ENCODE results near the gene CLCN5.

CLCN5 gene

GRCh38 chrX:49934729-49935128 is 12.3 kb downstream of the CLCN5 start:
- DNase-seq = no peak

GRCh38 chrX:49947781-49948180 is 25.4 kb downstream of the CLCN5 start:
- DNase-seq = no peak

GRCh38 chrX:49949961-49950360 is 27.6 kb downstream of the CLCN5 start:
- no peak for DNase-seq

- no peak for DNase-seq
These were observed 29.3 kb downstream of the CLCN5 start for GRCh38 chrX:49951524-49952193.

- no peak for DNase-seq
These were observed 33.9 kb downstream of the CLCN5 start for GRCh38 chrX:49956313-49956712.

- DNase-seq = no peak
These were observed 36.5 kb downstream of the CLCN5 start for GRCh38 chrX:49958727-49959485.

GRCh38 chrX:49959602-49960001 is 37.2 kb downstream of the CLCN5 start:
- DNase-seq = no peak

GRCh38 chrX:49960061-49960460 is 37.7 kb downstream of the CLCN5 start:
- DNase-seq = no peak

GRCh38 chrX:49970674-49971073 is 48.3 kb downstream of the CLCN5 start:
- no peak for DNase-seq

GRCh38 chrX:49972328-49972860 is 50.0 kb downstream of the CLCN5 start:
- no peak for DNase-seq

GRCh38 chrX:49976682-49977197 is 54.3 kb downstream of the CLCN5 start:
- DNase-seq = no peak

GRCh38 chrX:49977319-49978090 is 55.1 kb downstream of the CLCN5 start:
- no peak for DNase-seq

- no peak for DNase-seq
These were observed 55.8 kb downstream of the CLCN5 start for GRCh38 chrX:49978176-49978575.

GRCh38 chrX:49986058-49986457 is 63.7 kb downstream of the CLCN5 start:
- no peak for DNase-seq

- DNase-seq = no peak
These were observed 65.3 kb downstream of the CLCN5 start for GRCh38 chrX:49987651-49988050.

- DNase-seq = no peak
These were observed 65.7 kb downstream of the CLCN5 start for GRCh38 chrX:49988143-49988542.

GRCh38 chrX:49991758-49992157 is 69.4 kb downstream of the CLCN5 start:
- no peak for DNase-seq

- no peak for DNase-seq
These were observed 70.5 kb downstream of the CLCN5 start for GRCh38 chrX:49992853-49993252.

GRCh38 chrX:49993661-49994060 is 71.3 kb downstream of the CLCN5 start:
- no peak for DNase-seq

GRCh38 chrX:49995107-49995731 is 72.8 kb downstream of the CLCN5 start:
- no peak for DNase-seq

- DNase-seq = no peak
These were observed 73.5 kb downstream of the CLCN5 start for GRCh38 chrX:49995795-49996455.

- DNase-seq = no peak
These were observed 74.1 kb downstream of the CLCN5 start for GRCh38 chrX:49996474-49996873.

Measured in NCI-H1436 treated with DMSO at 0.1 percent for 48 hours (cell line).